CD4-positive, alpha-beta T cell treated with Interleukin-15 for 1 hour (primary cell): ENCODE results near the gene STK11IP.
A peak's percentile ranks its signal among the peaks of the same experiment; 100 is the strongest.
"Not testable (repeated sequence)": the region's sequence is repeated elsewhere in the genome, so short reads cannot be mapped to it uniquely, and the experiment has no call there.

Experiments used
- DNase-seq: peaks from one replicate; pipeline ENCODE4 v3.0.0-alpha.2; 2020

The STK11IP gene

DNA sequence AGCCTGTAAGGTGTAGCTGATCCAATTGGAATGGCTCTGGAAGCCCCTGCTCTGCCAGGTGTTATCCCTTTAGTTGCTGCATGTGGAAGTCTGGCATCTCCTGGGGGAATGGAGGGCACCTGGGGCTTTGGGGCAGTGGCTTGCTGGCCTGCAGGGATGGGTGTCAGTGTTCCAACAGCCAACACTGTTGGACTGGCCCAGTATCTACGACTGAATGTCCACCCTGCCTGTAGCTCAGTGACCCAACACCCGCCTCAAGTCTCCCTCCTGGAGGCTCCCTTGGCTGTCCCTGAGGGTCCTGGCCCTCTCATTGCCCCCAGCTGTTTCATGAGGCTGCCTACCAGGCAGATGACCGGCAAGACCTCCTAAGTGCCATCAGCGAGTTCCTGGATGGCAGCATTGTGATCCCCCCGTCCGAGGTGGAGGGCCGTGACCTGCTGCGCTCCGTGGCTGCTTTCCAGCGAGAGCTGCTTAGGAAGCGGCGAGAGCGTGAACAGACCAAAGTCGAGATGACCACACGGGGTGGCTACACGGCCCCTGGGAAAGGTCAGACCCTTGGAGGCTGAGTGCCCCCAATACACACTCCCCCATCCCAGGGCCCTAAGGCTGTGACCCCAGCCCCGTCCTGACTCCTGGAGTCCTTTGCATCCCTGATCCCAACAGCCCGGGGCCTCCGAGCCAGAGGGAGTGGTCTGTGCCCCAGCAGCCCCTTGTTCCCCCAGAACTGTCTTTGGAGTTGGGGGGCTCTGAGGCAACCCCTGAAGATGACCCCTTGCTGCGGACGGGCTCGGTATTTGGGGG is 37.5 kb downstream of the STK11IP start:
- DNase-seq: no peak

DNA sequence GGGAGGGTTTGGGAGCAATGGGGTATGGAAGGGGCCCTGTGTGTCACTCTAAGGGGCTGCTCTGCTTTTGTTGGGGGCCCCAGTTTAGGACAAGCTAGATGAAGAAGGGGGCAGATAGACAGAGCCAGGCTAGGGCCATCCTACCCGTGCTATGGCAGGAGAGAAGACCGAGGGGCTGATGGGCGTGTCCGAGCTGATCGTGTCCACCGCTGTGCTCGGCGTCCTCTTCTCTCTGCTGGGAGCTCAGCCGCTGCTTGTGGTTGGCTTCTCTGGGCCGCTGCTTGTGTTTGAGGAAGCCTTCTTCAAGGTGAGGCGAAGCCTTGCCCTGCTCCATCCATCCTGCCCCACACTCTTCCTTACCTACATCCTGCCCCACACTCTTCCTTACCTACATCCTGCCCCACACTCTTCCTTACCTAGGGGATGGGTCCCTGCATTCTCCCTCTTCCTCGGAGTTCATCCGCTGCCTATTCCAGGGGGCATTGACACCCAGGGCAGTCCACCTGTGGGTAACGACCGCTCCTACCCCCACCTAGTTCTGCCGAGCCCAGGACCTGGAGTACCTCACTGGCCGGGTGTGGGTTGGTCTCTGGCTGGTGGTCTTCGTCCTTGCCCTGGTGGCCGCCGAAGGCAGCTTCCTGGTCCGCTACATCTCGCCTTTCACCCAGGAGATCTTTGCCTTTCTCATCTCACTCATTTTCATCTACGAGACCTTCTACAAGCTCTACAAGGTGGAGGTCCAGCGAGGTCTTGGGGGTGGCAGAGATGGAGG is 38.7 kb downstream of the STK11IP start:
- no peak for DNase-seq

DNA sequence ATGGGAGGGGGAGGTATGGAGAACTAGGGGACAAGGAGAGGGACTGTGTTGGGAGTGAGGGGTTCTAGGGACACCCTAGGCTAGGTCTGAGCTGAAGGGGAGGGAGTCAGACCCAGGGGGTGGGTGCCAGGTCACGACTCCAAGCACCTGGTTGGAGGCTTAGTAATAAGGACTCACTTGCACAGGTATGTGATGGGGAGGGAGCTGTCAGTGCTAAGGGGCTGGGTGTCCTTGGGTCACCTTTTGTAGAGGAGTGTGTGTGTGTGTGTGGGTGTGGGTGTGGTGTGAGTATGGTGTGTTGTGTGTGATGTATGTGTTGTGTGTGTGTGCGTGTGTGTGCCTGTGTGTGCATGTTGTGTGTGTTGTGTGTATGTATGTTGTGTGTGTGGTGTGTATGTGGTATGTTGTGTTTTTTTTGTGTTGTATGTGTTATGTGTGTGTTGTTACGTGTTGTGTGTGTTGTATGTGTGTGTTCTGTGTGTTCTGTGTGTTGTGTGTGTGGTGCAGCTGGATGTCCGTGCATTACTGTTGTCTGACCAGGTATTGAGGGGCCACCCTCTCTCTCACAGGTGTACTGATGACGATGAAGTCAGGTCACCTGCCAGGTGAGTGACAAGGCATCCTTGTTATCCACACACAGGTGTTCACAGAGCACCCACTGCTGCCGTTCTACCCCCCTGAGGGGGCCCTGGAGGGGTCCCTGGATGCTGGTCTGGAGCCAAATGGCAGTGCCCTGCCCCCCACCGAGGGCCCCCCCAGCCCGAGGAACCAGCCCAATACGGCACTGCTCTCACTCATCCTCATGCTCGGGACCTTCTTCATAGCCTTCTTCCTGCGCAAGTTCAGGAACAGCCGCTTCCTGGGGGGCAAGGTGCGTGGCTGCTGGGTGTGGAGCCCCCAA is 39.5 kb downstream of the STK11IP start:
- DNase-seq: no peak

DNA sequence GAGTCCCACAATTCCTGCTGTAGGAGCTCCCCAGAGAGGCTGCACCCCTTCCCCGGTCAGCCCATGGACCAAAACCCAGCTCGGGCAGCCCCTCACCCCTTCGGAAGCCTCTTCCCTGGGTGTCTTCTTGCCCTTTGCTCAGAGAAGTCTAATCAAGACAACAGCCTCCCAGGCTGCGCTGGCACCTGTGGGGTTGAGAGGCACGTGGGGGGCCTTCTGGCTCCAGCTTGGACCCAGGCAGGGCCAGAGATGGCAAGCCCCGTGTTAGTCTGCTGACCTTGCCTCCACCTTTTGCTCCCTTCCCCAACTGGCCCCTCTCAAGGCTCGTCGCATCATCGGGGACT is 40.2 kb downstream of the STK11IP start:
- DNase-seq: no peak

DNA sequence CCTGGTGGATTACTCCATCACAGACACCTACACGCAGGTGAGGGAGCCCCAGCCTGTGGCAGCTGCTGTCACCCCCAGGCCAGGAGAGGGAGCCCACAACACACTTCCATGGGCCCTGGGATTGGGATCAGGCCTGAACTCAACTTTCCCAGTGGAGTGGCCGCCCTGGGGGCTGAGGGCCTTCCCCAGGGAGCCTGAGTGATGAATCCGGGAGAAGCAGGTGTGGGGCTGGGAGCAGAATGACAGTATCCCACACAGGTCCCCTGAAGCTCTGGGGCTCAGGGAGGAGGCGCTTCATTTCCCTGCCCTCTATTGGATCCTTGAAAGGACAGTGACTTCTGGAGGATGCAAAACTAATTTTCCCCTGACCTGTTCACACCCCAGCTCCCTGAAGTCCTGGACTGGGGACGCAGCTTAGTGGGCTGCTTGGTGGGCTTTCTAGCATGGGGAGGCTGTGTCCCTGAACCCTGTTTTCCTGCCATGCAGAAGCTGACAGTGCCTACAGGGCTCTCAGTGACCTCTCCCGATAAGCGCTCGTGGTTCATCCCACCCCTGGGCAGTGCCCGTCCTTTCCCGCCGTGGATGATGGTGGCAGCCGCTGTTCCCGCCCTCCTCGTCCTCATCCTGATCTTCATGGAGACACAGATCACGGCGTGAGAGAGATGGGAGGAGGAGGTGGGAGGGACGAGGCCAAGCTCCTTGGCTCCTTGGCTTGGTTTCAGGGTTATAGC is 40.7 kb downstream of the STK11IP start:
- no peak for DNase-seq

DNA sequence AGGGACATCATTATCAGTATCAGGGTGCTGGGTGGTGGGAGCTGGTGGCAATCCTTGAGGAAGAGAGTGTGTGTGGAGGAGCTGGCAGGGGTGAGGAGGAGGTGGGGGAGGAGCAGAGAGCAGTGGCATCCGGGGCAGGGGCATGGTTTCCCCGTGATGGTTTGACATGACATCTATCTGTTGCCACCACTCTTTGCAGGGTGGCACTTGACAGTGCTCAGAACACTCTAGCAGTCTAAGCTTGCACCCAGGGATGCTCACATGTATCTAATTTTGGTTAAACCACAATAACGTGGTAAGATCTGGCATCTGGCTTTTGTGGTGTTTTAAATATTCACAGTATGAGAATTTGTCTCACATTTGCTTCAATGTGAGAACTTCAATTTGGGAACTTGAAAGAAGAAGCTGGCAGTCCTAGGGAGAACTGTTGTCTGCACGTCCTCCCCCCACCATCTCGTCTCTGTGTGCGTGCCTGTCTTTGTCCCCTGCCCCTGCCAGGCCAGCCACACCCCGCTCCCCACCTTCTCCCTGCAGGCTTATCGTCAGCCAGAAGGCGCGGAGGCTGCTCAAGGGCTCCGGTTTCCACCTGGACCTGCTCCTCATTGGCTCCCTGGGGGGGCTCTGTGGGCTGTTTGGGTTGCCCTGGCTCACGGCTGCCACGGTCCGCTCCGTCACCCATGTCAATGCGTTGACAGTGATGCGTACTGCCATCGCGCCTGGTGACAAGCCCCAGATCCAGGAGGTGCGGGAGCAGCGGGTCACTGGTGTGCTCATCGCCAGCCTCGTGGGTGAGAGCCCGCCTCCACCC is 41.5 kb downstream of the STK11IP start:
- DNase-seq: no peak

DNA sequence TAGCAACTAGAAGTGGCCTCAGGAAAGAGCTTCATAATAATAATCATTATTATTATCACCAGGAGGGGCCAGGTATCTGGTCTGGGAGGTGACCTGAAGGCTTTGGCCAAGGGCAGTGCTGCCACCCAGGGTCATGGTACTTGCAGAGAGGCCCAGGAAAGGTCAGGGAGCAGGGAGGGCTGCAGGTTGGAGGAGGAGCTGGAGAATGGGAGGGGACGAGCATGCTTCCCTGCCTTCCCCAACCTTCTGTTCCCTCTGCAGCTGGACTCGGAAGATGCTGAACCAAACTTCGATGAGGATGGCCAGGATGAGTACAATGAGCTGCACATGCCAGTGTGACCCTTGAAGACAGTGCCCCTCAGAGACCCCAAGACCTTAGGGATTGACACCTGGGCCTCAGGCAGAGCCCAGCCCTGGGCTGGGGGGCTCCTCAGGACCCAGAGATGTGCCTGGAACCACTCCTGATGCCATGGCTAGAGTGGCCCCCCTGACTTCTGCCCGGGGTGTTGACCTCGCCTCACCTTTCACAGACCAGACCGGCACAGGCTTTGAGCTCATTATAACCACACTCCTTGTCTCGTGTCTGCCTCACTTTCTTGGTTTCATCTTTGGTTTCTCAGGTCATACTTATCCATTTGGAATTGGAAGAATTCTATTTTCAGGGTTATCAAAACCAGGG is 43.9 kb downstream of the STK11IP start:
- no peak for DNase-seq

DNA sequence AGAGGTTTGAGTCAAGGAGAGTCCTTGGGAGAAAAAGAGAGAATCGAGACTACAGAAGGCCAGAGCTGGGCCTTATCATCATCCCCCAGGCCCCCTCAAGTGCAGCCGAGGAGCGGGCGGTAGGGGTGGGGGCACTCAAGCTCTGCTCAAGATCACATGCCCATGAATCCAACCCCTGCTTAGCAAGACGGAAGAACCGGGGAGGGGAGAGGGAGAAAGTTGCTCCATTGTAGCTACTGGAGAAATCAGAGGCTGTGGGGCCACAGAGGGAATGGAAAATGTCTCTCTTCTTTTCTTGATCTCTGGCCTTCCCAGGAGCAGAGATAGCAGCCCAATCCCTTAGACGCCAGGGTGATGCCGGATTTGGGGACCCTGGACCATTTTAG is 44.4 kb downstream of the STK11IP start:
- DNase-seq: no peak

DNA sequence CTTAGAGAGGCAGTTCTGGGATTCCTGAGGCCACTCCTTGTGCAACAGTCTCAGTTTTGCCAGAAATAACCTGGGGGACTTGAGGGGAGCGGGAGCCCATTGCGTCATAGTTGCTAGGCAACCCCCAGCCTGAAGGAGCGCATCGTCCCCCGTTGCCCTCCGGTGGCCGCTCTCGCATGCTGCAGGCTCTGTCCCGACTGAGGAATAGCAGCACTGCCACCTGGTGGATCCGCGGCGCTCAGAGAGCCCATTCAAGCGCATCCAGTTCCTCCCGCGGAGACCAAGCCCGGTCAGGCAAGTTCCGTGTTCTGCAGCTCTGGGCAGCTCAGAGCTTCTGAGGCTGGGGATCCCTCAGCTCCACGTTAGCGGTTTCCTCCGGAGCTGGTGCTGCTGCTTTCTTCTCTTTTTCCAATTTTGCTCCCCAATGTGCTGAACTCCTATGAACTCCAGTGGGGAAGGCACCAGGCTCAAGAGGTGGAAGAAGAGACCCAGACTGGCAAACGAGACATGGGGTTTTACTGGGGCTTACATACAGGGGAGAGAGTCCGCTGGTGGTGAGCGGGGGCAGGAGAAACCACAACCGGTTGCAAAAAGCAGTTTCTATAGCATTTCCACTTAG is 44.9 kb downstream of the STK11IP start:
- DNase-seq: peak; percentile 93

DNA sequence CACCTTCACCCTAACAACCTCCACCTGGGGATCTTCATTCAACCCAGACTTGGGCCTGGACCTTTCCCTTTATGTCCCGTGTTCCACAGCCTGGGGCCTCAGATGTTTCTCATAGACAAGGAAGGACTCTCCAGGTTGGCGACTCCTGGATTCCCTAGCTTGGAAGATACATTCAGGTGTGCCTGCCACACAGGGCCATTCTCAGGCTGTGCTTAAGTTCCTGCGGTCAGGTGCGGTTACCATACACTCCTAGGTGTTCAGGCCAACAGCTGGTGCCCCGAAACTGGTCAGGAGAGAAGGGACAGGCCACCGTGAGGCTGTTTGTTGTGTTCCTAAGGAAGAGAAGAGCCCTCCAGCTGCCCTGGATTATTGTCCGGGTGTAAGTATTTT is 45.4 kb downstream of the STK11IP start:
- DNase-seq: no peak

DNA sequence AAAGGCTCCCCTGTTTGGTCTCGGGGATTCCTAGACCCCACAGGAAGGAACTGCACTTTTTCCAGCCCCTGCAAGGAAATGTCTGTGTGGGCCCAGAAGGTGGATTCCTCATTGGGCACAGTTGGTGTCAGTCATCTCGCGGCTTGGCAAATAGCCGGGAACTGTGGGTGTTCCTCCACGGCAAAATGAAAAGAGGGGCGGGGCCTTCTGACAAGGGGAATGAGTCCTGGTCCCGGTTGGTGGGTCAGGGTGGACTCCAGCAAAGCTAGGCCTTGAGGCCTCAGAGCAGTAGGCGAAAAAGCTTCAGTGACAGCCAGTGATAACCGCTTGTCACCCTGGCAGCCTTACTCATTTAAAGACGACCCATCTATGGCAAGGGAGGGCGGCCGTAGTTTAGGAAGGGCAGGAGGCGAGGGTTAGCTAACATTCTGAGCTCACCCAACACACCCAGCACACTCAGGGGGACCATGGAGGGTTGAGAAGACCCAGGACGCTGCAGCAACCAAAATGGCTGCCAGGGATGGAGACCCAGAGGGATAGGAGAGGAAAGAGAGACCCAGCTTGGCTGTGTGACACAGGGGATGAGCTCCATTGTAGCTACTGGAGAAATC is 46.2 kb downstream of the STK11IP start:
- no peak for DNase-seq

DNA sequence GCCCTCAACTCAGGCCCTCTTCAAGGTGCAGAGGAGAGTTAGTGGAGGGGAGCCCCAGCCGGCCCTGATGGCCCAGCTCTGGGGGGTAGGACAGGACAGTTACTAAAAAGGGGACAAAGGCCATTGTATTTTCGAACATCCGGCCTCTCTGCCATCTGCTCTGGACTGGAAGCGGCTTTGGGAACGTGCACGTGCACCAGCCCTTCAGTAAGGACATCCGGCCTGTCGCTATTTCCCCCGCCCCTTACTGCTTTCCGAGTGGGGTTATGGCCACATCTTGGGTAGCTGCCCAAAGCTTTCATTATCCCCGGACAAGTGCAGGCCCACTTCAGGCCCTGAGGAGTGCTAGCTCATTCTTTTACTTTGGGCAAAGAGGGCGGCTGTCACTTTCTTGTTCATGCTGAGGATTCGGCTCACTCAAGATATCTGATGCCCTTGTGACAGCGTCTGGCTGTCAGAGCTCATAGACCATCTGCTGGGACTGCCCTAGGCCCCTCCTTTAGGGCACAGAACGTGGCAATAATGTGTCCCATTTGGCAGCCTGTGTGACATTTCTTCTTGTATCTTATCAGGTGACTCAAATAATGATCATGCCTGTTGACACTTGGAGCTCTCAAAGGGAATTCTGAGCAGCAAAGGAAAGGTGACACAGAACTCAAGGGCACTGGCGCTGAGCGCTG is 47.3 kb downstream of the STK11IP start:
- no peak for DNase-seq

DNA sequence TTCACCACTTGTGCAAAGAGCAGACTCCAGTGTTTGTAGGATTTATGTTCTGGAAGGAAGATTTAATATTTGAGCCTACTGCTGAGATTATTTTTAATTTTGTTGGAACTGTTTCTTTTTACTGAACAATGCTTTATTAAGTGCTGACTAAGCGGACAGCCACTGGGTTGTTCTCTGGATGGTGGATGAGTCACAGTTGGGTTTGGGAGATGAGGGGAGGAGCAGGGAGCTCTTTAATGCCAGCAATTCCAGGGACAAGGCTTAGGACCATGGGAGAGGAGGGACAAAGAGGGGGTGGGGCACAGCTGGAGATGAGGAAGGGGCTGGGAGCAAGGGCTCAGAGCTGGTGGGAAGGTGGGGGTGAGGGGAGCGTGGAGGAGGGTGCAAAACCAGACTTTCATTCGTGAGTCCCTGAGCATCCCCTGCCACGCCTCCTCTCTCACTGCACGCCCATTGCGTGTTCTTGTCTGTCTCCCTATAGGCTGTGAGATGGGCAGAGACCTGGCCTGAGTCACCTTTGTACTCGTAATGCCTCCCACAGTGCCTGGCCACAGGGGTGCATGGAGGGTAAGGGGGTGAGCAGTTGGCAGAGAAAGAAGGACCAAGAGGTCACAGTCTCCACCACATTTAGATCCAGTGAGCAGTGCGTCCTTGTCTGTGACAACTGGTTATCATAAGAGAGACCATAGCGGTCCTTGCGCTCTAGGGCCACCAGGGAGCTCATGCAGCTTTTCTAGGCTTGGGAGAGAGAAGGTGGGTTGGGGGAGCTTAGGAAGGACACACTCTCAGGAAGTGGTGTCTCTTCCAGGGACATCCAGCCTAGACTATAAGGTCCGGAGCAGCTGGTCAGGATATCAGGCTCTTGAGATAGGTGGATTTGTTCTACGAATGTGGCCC is 48.2 kb downstream of the STK11IP start:
- DNase-seq: no peak

DNA sequence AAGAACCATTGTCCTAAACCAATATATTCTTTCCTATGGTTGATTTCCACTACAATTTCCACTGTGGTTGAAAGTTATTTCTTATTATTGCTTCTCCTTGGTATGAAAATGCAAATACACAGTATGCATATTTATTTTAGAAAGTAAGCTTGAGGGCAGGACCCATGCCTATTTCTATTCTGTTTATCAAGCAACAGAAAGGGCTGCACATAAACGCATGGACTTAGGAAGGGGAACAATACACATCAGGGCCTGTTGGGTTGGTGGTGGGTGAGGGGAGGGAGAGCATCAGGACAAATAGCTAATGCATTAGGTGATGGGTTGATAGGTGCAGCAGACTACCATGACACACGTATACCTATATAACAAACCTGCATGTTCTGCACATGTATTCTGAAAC is 50.5 kb downstream of the STK11IP start:
- no peak for DNase-seq

DNA sequence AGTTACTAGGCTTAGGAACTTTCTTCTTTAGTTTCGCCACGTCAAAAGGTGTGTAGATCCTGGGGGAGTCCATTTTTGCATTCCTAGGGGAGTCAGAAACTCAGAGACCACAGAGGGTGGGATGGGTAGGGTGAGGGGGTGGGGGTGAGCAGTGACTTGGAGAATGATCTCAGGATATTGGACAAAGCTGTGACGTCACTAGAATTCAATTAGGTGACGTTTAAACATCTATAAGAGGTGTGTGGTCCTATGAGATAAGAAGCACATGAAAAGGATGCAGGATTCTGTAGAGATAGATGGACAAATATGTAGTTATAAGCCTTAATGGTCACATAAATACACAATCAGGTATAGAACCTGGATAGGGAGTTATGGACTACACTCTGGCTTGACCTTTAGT is 51.3 kb downstream of the STK11IP start:
- DNase-seq: no peak

DNA sequence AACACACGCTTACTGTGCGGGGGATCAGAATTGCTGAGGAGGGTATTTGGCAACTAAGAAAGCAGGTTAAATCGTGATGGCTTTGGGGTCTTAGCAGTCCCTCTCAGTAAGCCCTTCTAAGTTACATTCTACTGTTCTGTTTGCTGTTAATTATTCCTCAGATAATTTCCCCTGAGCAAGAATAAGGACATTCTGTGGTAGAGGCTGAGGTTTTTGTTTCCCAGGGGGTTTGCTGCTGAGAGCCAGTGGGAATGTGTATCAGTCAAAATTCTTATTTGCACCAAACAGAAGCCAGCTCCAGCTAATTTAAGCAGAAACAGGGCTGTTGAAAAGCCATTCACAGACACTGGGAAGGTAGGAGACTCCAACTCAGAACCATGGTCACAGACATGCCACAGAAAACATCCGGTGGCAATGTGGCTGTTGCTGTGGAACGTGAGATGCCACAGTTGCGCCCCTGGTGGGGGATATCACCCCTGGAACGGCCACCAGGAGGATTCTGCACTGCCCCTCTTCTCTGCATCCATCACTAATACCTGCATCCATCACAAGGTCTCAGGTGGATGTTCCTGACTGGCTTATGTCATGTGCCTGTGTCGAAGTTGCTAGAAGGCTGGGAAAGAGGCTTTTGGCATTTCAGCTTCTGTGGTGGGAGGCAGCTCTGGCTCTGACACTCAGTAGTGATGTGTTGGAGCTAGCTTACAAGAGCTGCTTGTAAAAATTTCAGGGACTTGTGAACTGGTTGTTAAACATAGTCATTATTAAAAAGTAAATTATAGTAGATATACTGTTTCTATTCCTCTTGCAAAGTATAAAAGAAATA is 53.0 kb downstream of the STK11IP start:
- DNase-seq: no peak

DNA sequence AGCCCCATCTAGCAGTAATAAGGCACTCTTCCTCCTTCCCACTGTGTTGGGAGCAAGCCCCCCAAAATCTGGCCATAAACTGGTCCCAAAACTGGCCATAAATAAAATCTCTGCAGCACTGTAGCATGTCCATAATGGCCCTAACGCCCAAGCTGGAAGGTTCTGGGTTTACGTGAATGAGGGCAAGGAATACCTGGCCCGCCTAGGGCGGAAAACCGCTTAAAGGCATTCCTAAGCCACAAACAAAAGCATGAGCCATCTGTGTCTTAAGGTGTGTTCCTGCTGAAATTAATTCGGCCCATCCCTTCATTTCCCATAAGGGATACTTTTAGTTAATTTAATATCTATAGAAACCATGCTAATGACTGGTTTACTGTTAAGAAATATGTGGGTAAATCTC is 54.0 kb downstream of the STK11IP start:
- not testable (repeated sequence) for DNase-seq

DNA sequence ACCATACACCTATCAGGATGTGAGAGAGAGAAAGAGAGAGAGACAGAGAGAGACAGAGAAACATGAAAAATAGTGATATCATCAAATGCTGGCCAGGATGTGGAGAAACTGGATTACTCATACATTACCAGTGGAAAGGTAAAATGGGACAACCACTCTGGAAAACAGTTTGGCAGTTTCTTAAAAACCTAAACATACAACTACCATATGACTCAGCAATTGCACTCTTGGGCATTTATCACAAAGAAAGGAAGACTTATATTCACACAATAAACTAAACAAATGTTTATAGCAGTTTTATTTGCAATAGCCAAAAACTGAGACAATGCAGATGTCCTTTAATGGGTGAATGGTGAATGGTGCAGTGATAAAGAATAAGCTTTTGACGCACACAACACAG is 58.9 kb downstream of the STK11IP start:
- no peak for DNase-seq
